ENCODE measurements around the gene DIP2C.

GRCh38 chr10:703118-703517 lies 13.7 kb upstream of the DIP2C start:
- TF ChIP-seq CTCF (IDR thresholded peaks at IDR 0.05) (no peak), POLR2AphosphoS5 (IDR thresholded peaks at IDR 0.05) (no peak)

Measured in transverse colon (tissue), 4 donors.